GM18498 (cell line): Measurements from ENCODE around the gene MUSK.
"Not testable (repeated sequence)": the region's sequence is repeated elsewhere in the genome, so short reads cannot be mapped to it uniquely, and the experiment has no call there.

Experiments
- ATAC-seq: cut with Tn5 transposase; IDR thresholded peaks from one replicate; pipeline ENCODE4 v1.9.1; 2021; ENCODE audit warnings: mild to moderate bottlenecking, moderate library complexity; ENCODE audit not compliant: unreplicated experiment

The MUSK gene

GRCh38 chr9:110807956-110808598 lies 139.5 kb downstream of the MUSK start:
- ATAC-seq: peak; percentile 71

- ATAC-seq: peak; percentile 95
Observed at GRCh38 chr9:110808599-110808980, 140.0 kb downstream of the MUSK start.

GRCh38 chr9:110809038-110809595 lies 140.5 kb downstream of the MUSK start:
- peak; percentile 45 for ATAC-seq

GRCh38 chr9:110810262-110810976 lies 141.8 kb downstream of the MUSK start:
- no peak for ATAC-seq

GRCh38 chr9:110812886-110813285 lies 144.3 kb downstream of the MUSK start:
- no peak for ATAC-seq

- no peak for ATAC-seq
Observed at GRCh38 chr9:110814159-110814558, 145.6 kb downstream of the MUSK start.

GRCh38 chr9:110815361-110815760 lies 146.8 kb downstream of the MUSK start:
- no peak for ATAC-seq

- no peak for ATAC-seq
Observed at GRCh38 chr9:110820381-110820780, 151.8 kb downstream of the MUSK start.

- ATAC-seq: peak; percentile 100
Observed at GRCh38 chr9:110821064-110821463, 152.5 kb downstream of the MUSK start.

- not testable (repeated sequence) for ATAC-seq
Observed at GRCh38 chr9:110825129-110825528, 156.5 kb downstream of the MUSK start.

GRCh38 chr9:110825950-110826349 lies 157.4 kb downstream of the MUSK start:
- ATAC-seq: no peak

- not testable (repeated sequence) for ATAC-seq
Observed at GRCh38 chr9:110826400-110826799, 157.8 kb downstream of the MUSK start.

GRCh38 chr9:110828264-110828663 lies 159.7 kb downstream of the MUSK start:
- no peak for ATAC-seq

- no peak for ATAC-seq
Observed at GRCh38 chr9:110830495-110830894, 161.9 kb downstream of the MUSK start.

- ATAC-seq: no peak
Observed at GRCh38 chr9:110832926-110833325, 164.3 kb downstream of the MUSK start.

GRCh38 chr9:110835404-110835803 lies 166.8 kb downstream of the MUSK start:
- no peak for ATAC-seq

- no peak for ATAC-seq
Observed at GRCh38 chr9:110835859-110836271, 167.3 kb downstream of the MUSK start.

- ATAC-seq: peak; percentile 80
Observed at GRCh38 chr9:110837401-110838005, 168.9 kb downstream of the MUSK start.

GRCh38 chr9:110842169-110842568 lies 173.6 kb downstream of the MUSK start:
- ATAC-seq: no peak

GRCh38 chr9:110842986-110843385 lies 174.4 kb downstream of the MUSK start:
- ATAC-seq: no peak

GRCh38 chr9:110844121-110844520 lies 175.5 kb downstream of the MUSK start:
- ATAC-seq: no peak

GRCh38 chr9:110846215-110846614 lies 177.6 kb downstream of the MUSK start:
- no peak for ATAC-seq
